Epithelial cell of esophagus (primary cell): ENCODE data around the gene IL20.
A peak's percentile ranks its signal among the peaks of the same experiment; 100 is the strongest.

Experiments
- DNase-seq: peaks from one replicate; pipeline ENCODE4 v3.0.0; 2010; ENCODE audit warnings: low read depth
- H3K4me3 ChIP-seq: 2 replicates; pipeline ENCODE4 v1.5.1; 2011; ENCODE audit warnings: mild to moderate bottlenecking, low read length, control low read depth
- CTCF ChIP-seq: IDR thresholded peaks from 2 replicates; pipeline ENCODE4 v1.5.1; 2011; ENCODE audit warnings: low read depth, mild to moderate bottlenecking, low read length, control low read depth, inconsistent platforms; ENCODE audit not compliant: insufficient read depth; ENCODE audit errors: missing control alignments

Gene IL20

GRCh38 chr1:206905295-206906164 lies 40.1 kb downstream of the IL20 start:
- DNase-seq: peak; percentile 97
- TF ChIP-seq CTCF: no peak
- H3K4me3 ChIP-seq: no peak overlapping the region

GRCh38 chr1:206907304-206907991 lies 42.0 kb downstream of the IL20 start:
- no peak overlapping the region for H3K4me3 ChIP-seq
- no peak for DNase-seq
- TF ChIP-seq CTCF: peak; percentile 18

- TF ChIP-seq CTCF: no peak
- DNase-seq: no peak
- H3K4me3 ChIP-seq: no peak overlapping the region
Observed at GRCh38 chr1:206908038-206908437, 42.6 kb downstream of the IL20 start.

- no peak for TF ChIP-seq CTCF
- peak overlapping the region; percentile 34 for H3K4me3 ChIP-seq
- peak; percentile 85 for DNase-seq
Observed at GRCh38 chr1:206909161-206909882, 43.9 kb downstream of the IL20 start.

GRCh38 chr1:206909883-206910318 lies 44.5 kb downstream of the IL20 start:
- TF ChIP-seq CTCF: no peak
- DNase-seq: no peak
- peak overlapping the region; percentile 34 for H3K4me3 ChIP-seq

- peak; percentile 75 for TF ChIP-seq CTCF
- H3K4me3 ChIP-seq: no peak overlapping the region
- DNase-seq: peak; percentile 77
Observed at GRCh38 chr1:206911064-206911663, 45.7 kb downstream of the IL20 start.
